IMR-90 (cell line): ENCODE results near the gene HPS6. TPM values are rescaled to one million over a fixed set of nuclear protein-coding genes. Genes with fewer than 3 reads are reported as not detected.

Experiments used
- ATAC-seq: fragments of 200-7000 bp; cut with Tn5 transposase; 2 replicates; pipeline ENCODE4 v1.9.1; 2020; ENCODE audit warnings: low read depth, mild to moderate bottlenecking, moderate library complexity
- BruUV-seq: library from RNA; stranded (reverse); fragments of 400-500 nt; replicated peaks from 2 replicates; lab custom pipeline; 2021; lab: Mats Ljungman, UMichigan
- CTCF ChIA-PET: fragments of 300-600 bp; formaldehyde crosslinking; extraction: SDS; loops from one replicate; lab custom pipeline; 2021; ENCODE audit warnings: antibody characterized with exemption; lab: Yijun Ruan, JAX
- POLR2A ChIA-PET: fragments of 300-600 bp; sonication (Branson Sonifier 250); formaldehyde crosslinking; loops from one replicate; lab custom pipeline; 2022; ENCODE audit warnings: antibody characterized with exemption; ENCODE audit not compliant: unreplicated experiment; lab: Charles Lee
- DNase-seq: peaks from one replicate; pipeline ENCODE4 v3.0.0; 2013
- H2AFZ ChIP-seq: replicated peaks from 2 replicates; pipeline ENCODE3; 2013; ENCODE audit warnings: low read length, mild to moderate bottlenecking; ENCODE audit not compliant: poor library complexity
- H2AK5ac ChIP-seq: 2 replicates; pipeline ENCODE4 v1.6.1; 2013; ENCODE audit warnings: low read depth, low read length, inconsistent platforms
- H2AK9ac ChIP-seq: replicated peaks from 2 replicates; pipeline ENCODE3; 2013; ENCODE audit warnings: mild to moderate bottlenecking, low read depth, low read length, moderate library complexity; ENCODE audit not compliant: poor library complexity
- H2BK120ac ChIP-seq: 2 replicates; pipeline ENCODE4 v1.6.1; 2013; ENCODE audit warnings: low read depth, low read length, inconsistent platforms
- H2BK15ac ChIP-seq: 3 replicates; pipeline ENCODE4 v1.6.1; 2013; ENCODE audit warnings: low read depth, low read length, inconsistent platforms
- H2BK20ac ChIP-seq: 2 replicates; pipeline ENCODE4 v1.6.1; 2013; ENCODE audit warnings: low read depth, mild to moderate bottlenecking, inconsistent platforms, low read length, moderate library complexity
- H2BK5ac ChIP-seq: 2 replicates; pipeline ENCODE4 v1.6.1; 2013; ENCODE audit warnings: mild to moderate bottlenecking, low read depth, low read length, inconsistent platforms; ENCODE audit not compliant: poor library complexity, severe bottlenecking
- H3K14ac ChIP-seq: replicated peaks from 2 replicates; pipeline ENCODE4 v1.6.1; 2013; ENCODE audit warnings: low read depth, low read length, inconsistent platforms
- H3K18ac ChIP-seq: 2 replicates; pipeline ENCODE4 v1.6.1; 2013; ENCODE audit warnings: low read depth, low read length, control low read depth
- H3K23ac ChIP-seq: 2 replicates; pipeline ENCODE4 v1.6.1; 2013; ENCODE audit warnings: low read depth, low read length, inconsistent platforms
- H3K27ac ChIP-seq: 2 replicates; pipeline ENCODE4 v1.5.1; 2013; ENCODE audit warnings: mild to moderate bottlenecking, control low read depth, low read length; ENCODE audit not compliant: insufficient read depth
- H3K27me3 ChIP-seq: 2 replicates; pipeline ENCODE4 v1.6.1; 2013; ENCODE audit warnings: low read length; ENCODE audit not compliant: control insufficient read depth, insufficient read depth
- H3K36me3 ChIP-seq: 2 replicates; pipeline ENCODE4 v1.6.1; 2013; ENCODE audit warnings: low read length, mixed read lengths; ENCODE audit not compliant: control insufficient read depth, insufficient read depth
- H3K4ac ChIP-seq: 2 replicates; pipeline ENCODE4 v1.6.1; 2013; ENCODE audit warnings: low read depth, low read length, inconsistent platforms
- H3K4me1 ChIP-seq: 2 replicates; pipeline ENCODE4 v1.6.1; 2013; ENCODE audit warnings: low read length, mixed read lengths; ENCODE audit not compliant: control insufficient read depth, insufficient read depth
- H3K4me2 ChIP-seq: 2 replicates; pipeline ENCODE4 v1.6.1; 2013; ENCODE audit warnings: low read depth, mild to moderate bottlenecking, control low read depth, low read length, moderate library complexity
- H3K4me3 ChIP-seq: 2 replicates; pipeline ENCODE4 v1.5.1; 2013; ENCODE audit warnings: low read depth, mild to moderate bottlenecking, control low read depth, low read length, moderate library complexity; ENCODE audit not compliant: insufficient read depth
- H3K56ac ChIP-seq: 2 replicates; pipeline ENCODE4 v1.6.1; 2013; ENCODE audit warnings: low read length, inconsistent platforms; ENCODE audit not compliant: insufficient read depth; ENCODE audit errors: extremely low read depth
- H3K79me1 ChIP-seq, 2 experiments: 2 replicates each; pipeline ENCODE4 v1.6.1; 2013; ENCODE audit warnings: low read length in 2 of 2, inconsistent platforms in 1 of 2, low read depth in 1 of 2
- H3K9ac ChIP-seq: 2 replicates; pipeline ENCODE4 v1.6.1; 2013; ENCODE audit warnings: low read depth, low read length, control low read depth
- H3K9me1 ChIP-seq: 2 replicates; pipeline ENCODE4 v1.6.1; 2013; ENCODE audit warnings: low read length, inconsistent platforms; ENCODE audit not compliant: insufficient read depth
- H3K9me3 ChIP-seq: 2 replicates; pipeline ENCODE4 v1.6.1; 2013; ENCODE audit warnings: low read length; ENCODE audit not compliant: control insufficient read depth, insufficient read depth
- H4K20me1 ChIP-seq: 2 replicates; pipeline ENCODE4 v1.6.1; 2013; ENCODE audit warnings: low read length, inconsistent platforms; ENCODE audit not compliant: insufficient read depth
- H4K5ac ChIP-seq: 2 replicates; pipeline ENCODE4 v1.6.1; 2013; ENCODE audit warnings: mild to moderate bottlenecking, low read depth, low read length, control low read depth
- H4K8ac ChIP-seq, 2 experiments: 2 replicates each; pipeline ENCODE4 v1.6.1; 2013; ENCODE audit warnings: low read depth in 2 of 2, low read length in 2 of 2, control low read depth in 1 of 2, inconsistent platforms in 1 of 2
- H4K91ac ChIP-seq: 2 replicates; pipeline ENCODE4 v1.6.1; 2013; ENCODE audit warnings: low read depth, low read length, inconsistent platforms; ENCODE audit not compliant: insufficient read depth
- BHLHE40 ChIP-seq: fragments of 150-350 bp; IDR thresholded peaks from 2 replicates; pipeline ENCODE4 v1.6.1; 2016; ENCODE audit warnings: mild to moderate bottlenecking, low read depth, low read length
- CHD1 ChIP-seq: IDR thresholded peaks from 2 replicates; pipeline ENCODE4 v1.6.1; 2012; ENCODE audit warnings: low read depth, low read length, improper control_type of control experiment
- ELK1 ChIP-seq: fragments of 150-350 bp; IDR thresholded peaks from 2 replicates; pipeline ENCODE4 v1.6.1; 2016; ENCODE audit warnings: low read depth, mild to moderate bottlenecking, low read length, moderate library complexity, borderline replicate concordance
- MXI1 ChIP-seq: IDR thresholded peaks from 2 replicates; pipeline ENCODE4 v1.6.1; 2012; ENCODE audit warnings: low read depth, mild to moderate bottlenecking, low read length, moderate library complexity, borderline replicate concordance
- WGBS, 2 experiments: methylation state at CpG; one replicate each; pipeline versions ENCODE4 v1.1.5 to v1.1.7; 2013; ENCODE audit warnings: missing lambda C conversion rate in 2 of 2; ENCODE audit not compliant: insufficient read length in 1 of 2; ENCODE audit errors: extremely low coverage in 2 of 2; 5-methylcytosine and 5-hydroxymethylcytosine counted together
- dilution Hi-C: fragments of 300-500 bp; cut with HindIII; formaldehyde crosslinking; loops from one replicate; pipeline ENCODE4 v1.14.3; 2018; ENCODE audit warnings: low sequenced_read_pairs; ENCODE audit not compliant: unreplicated experiment
- in situ Hi-C: fragments of 300-500 bp; cut with MboI; formaldehyde crosslinking; loops from 3 replicates; pipeline ENCODE4 v1.14.3; 2019; ENCODE audit warnings: low sequenced_read_pairs, inconsistent platforms, mixed read lengths
- intact Hi-C: fragments of 100-400 bp; cut with micrococcal nuclease; formaldehyde crosslinking; loops from 2 replicates; pipeline ENCODE4 v1.10.0; 2022
- polyA plus RNA-seq, 3 experiments: library from polyadenylated mRNA; depleted of rRNA; stranded (reverse); fragments of >200 nt; gene quantifications; 2 replicates each; pipeline ENCODE4 v1.2.3, GENCODE V29; 2012; ENCODE audit warnings: low replicate concordance in 1 of 3
- total RNA-seq: library from RNA; depleted of rRNA; stranded (reverse); fragments of >200 nt; gene quantifications from 2 replicates; pipeline ENCODE4 v1.2.3, GENCODE V29; 2012

HPS6 gene
- total and polyA plus RNA-seq, 2 of the 4 experiments (the other 2 are of a cell fraction) = 10.5 to 23.1 TPM

GRCh38 chr10:102109166-102110116 lies 44.3 kb downstream of the HPS6 start (continued):
- TF ChIP-seq MXI1 = no peak
- TF ChIP-seq CHD1 = no peak

DNA sequence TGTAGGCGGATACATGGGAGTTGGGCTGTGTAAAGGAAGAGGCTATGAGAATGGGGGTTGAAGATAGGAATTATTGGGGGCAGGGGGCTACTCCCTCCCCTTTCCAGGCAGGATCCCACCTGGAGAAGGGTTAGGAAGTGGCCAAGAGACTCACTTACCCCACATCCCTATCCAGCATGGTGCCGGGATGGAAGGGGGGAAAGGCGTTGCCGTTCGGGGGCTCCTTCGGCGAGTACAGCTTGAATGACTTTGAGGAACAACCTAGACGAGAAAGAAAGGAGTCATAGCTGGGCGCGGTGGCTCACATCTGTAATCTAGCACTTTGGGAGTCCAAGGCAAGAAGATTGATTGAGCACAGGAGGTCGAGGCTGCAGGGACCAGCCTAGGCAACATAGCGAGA lies 46.1 kb downstream of the HPS6 start:
- H2AFZ ChIP-seq = no peak overlapping the region
- no peak overlapping the region for H2AK5ac ChIP-seq
- H3K9ac ChIP-seq = no peak overlapping the region
- peaks cover 53% of the 10 kb centered on the region for H3K36me3 ChIP-seq
- in situ Hi-C loops (no loop called here), intact Hi-C loops (no loop called here), dilution Hi-C loops (no loop called here)
- H3K9me3 ChIP-seq = no peaks in the 10 kb centered on the region
- H4K5ac ChIP-seq = no peak overlapping the region
- H2BK15ac ChIP-seq = no peak overlapping the region
- no peak overlapping the region for H3K4me3 ChIP-seq
- ATAC-seq = no peak
- H3K27me3 ChIP-seq = no peaks in the 10 kb centered on the region
- no peak for DNase-seq
- no TSS peak for BruUV-seq
- POLR2A ChIA-PET = no interaction called here
- H4K20me1 ChIP-seq = peaks cover 69% of the 10 kb centered on the region
- no peak overlapping the region for H3K14ac ChIP-seq
- H4K91ac ChIP-seq = no peak overlapping the region
- peaks cover 28% of the 10 kb centered on the region for H3K9me1 ChIP-seq
- H3K79me1 ChIP-seq = peaks cover 25 to 82% of the 10 kb centered on the region in 2 experiments
- H2BK20ac ChIP-seq = no peak overlapping the region
- no peak overlapping the region for H3K56ac ChIP-seq
- H3K4me2 ChIP-seq = no peak overlapping the region
- H3K23ac ChIP-seq = no peak overlapping the region
- no peak for TF ChIP-seq BHLHE40
- TF ChIP-seq CHD1 = no peak
- TF ChIP-seq ELK1 = no peak
- peaks cover 17% of the 10 kb centered on the region for H3K4me1 ChIP-seq
- no peak overlapping the region for H2BK120ac ChIP-seq
- CTCF ChIA-PET = no interaction called here
- H2BK5ac ChIP-seq = no peak overlapping the region
- no peak overlapping the region for H3K27ac ChIP-seq
- 76% methylated on average over 5 of the region's 12 CpGs; no CpG with 5 or more reads in 1 of the 2 experiments for WGBS, 2 experiments
- H4K8ac ChIP-seq = no peak overlapping the region
- H3K4ac ChIP-seq = no peak overlapping the region
- H3K18ac ChIP-seq = no peak overlapping the region
- no peak overlapping the region for H2AK9ac ChIP-seq
